Tibial nerve (tissue), 3 donors: ENCODE measurements around the gene KRTDAP.

ENCODE experiments used
- POLR2A ChIP-seq, 2 donors: fragments of 450-650 bp; IDR thresholded peaks; one replicate each; pipeline ENCODE4 v1.6.1; 2017; ENCODE audit warnings: antibody characterized with exemption in 2 of 2, mild to moderate bottlenecking in 2 of 2, moderate library complexity in 2 of 2
- TF ChIP-seq, protein P1 (sequence below), 5 experiments: fragments of 200-600 bp in 3 of 5; fragments of 450-650 bp in 2 of 5; sonication (generic) in 3 of 5; IDR thresholded peaks; one replicate each; pipeline ENCODE4 v1.5.1; 2016 to 2019; ENCODE audit warnings: antibody characterized with exemption in 5 of 5, mild to moderate bottlenecking in 3 of 5, moderate library complexity in 2 of 5

DNA sequence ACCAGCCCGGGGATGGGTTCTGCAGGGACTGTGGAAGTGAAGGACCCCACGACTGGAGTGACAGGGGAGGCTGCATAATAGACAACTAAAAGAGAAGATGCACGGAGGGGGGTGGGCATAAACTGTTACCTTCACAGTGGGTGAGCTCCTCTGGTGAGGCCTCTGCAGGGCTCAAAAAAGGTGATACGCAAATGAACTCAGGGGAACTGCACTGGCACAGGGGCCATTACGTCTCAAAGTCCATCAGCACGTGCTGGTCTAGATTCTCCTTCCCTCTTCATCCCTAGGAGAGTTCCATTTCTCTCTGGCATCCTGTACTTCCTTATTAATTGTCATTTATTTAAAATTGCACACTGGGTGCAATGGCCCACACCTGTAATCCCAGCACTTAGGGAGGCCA is 50.3 kb downstream of the KRTDAP start:
- TF ChIP-seq, protein P1, sequence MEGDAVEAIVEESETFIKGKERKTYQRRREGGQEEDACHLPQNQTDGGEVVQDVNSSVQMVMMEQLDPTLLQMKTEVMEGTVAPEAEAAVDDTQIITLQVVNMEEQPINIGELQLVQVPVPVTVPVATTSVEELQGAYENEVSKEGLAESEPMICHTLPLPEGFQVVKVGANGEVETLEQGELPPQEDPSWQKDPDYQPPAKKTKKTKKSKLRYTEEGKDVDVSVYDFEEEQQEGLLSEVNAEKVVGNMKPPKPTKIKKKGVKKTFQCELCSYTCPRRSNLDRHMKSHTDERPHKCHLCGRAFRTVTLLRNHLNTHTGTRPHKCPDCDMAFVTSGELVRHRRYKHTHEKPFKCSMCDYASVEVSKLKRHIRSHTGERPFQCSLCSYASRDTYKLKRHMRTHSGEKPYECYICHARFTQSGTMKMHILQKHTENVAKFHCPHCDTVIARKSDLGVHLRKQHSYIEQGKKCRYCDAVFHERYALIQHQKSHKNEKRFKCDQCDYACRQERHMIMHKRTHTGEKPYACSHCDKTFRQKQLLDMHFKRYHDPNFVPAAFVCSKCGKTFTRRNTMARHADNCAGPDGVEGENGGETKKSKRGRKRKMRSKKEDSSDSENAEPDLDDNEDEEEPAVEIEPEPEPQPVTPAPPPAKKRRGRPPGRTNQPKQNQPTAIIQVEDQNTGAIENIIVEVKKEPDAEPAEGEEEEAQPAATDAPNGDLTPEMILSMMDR (IDR thresholded peaks at IDR 0.05), result no peak
- no peak for TF ChIP-seq POLR2A (IDR thresholded peaks at IDR 0.05)
